K562 (cell line): Measurements from ENCODE around the gene HOXA11.

Experiments
- MAFK ChIP-seq: IDR thresholded peaks from 2 replicates; pipeline ENCODE4 v1.6.1; 2011; ENCODE audit warnings: low read length, improper control_type of control experiment
- TF ChIP-seq, protein P1 (sequence below), 2 experiments: fragments of 450-650 bp; IDR thresholded peaks; 2 replicates each; pipeline ENCODE4 v1.6.1; 2016

DNA sequence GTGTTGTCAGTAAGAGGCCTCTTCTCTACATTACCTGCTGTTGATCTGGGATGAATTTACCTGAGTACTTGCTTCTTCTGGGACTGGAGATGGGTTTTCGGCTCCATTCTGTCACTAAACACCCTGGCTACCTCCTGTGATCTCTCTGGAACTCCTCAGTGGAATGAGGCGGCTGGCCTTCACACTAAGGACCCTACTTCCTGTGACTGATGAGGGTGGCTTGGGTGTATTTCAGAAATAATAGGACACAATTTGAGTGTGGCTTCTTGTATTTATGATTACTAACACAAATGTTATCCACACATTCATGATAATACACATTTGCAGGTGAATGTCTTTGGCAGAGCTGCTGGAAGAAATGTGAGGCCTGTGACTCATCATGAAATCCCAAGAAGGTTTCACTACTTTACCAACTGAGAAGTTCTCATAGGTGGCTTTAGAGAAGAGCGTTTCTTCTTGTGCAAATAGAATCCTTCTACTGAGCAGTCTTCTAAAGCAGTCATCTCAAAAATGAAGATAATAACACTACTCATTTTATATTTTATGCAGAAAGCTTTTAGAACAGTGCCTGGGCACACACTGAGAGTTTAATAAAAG is 36.3 kb upstream of the HOXA11 start:
- TF ChIP-seq, protein P1, sequence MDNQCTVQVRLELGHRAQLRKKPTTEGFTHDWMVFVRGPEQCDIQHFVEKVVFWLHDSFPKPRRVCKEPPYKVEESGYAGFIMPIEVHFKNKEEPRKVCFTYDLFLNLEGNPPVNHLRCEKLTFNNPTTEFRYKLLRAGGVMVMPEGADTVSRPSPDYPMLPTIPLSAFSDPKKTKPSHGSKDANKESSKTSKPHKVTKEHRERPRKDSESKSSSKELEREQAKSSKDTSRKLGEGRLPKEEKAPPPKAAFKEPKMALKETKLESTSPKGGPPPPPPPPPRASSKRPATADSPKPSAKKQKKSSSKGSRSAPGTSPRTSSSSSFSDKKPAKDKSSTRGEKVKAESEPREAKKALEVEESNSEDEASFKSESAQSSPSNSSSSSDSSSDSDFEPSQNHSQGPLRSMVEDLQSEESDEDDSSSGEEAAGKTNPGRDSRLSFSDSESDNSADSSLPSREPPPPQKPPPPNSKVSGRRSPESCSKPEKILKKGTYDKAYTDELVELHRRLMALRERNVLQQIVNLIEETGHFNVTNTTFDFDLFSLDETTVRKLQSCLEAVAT (IDR thresholded peaks at IDR 0.05) = no peak
- TF ChIP-seq MAFK = no peak
